ENCODE results near the gene GINS2. TPM values are rescaled to one million over a fixed set of nuclear protein-coding genes. Genes with fewer than 3 reads are reported as not detected.

Gene GINS2
- total RNA-seq, 2 experiments from 2014 or later = 74.3 to 142 TPM

DNA sequence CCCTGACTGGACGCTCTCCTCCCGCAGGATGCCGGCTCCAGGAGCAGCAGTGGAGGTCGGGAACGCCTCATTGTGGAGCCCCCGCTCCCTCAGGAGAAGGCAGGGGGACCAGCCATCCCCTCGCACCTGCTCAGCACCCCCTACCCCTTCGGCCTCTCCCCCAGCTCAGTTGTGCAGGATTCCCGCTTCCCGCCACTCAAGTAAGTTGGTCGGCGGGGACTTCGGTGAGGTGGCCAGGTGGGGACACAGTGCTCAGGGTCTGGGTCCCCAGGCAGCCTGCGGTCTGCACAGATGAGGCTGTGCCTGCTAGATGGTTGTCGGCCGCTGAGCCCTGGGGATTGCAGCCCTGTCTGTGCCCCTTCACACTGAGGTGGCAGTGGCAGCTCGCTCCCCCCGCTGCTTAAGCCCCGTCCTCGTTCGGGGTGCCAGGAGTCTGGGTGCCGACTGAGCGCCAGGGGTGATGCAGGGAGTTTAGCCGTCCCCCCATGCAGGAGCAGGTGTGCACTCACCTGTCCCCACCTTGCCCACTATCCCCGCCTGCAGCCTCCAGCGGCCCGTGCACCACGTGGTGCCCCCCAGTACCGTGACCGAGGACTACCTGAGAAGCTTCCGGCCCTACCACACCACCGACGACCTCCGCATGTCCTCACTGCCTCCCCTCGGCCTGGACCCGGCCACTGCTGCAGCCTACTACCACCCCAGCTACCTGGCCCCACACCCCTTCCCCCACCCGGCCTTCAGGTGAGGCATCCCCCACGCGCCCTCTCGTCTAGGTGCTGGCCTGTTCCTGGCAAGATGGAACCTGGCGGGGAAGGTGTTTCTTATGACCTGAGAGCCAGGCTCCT is 34.3 kb downstream of the GINS2 start:
- no TSS peak for BruUV-seq (replicated peaks)
- CTCF ChIA-PET (ENCODE audit: unreplicated experiment) = no interaction called here
- TF ChIP-seq EZH2phosphoT487 (IDR thresholded peaks at IDR 0.05; ENCODE audit: borderline replicate concordance, low read depth, low read length) = no peak
- TF ChIP-seq, protein P1, sequence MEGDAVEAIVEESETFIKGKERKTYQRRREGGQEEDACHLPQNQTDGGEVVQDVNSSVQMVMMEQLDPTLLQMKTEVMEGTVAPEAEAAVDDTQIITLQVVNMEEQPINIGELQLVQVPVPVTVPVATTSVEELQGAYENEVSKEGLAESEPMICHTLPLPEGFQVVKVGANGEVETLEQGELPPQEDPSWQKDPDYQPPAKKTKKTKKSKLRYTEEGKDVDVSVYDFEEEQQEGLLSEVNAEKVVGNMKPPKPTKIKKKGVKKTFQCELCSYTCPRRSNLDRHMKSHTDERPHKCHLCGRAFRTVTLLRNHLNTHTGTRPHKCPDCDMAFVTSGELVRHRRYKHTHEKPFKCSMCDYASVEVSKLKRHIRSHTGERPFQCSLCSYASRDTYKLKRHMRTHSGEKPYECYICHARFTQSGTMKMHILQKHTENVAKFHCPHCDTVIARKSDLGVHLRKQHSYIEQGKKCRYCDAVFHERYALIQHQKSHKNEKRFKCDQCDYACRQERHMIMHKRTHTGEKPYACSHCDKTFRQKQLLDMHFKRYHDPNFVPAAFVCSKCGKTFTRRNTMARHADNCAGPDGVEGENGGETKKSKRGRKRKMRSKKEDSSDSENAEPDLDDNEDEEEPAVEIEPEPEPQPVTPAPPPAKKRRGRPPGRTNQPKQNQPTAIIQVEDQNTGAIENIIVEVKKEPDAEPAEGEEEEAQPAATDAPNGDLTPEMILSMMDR (conservative IDR thresholded peaks at IDR 0.05; ENCODE audit: low read length) = no peak
- intact Hi-C loops (cut with micrococcal nuclease; ENCODE audit: unreplicated experiment) = no loop called here
- POLR2A ChIA-PET = no interaction called here
- peaks cover 11% of the 10 kb centered on the region for H3K4me1 ChIP-seq (ENCODE audit: insufficient read depth, low read length, poor library complexity, severe bottlenecking)
- no peak for DNase-seq (ENCODE audit: low spot score)
- H3K9me2 ChIP-seq (ENCODE audit: insufficient read depth, low read length) = no peaks in the 10 kb centered on the region
- no peaks in the 10 kb centered on the region for H3K79me2 ChIP-seq (ENCODE audit: insufficient read depth, low read depth, low read length)
- H3K36me3 ChIP-seq (ENCODE audit: insufficient read depth, low read length) = peaks cover 92% of the 10 kb centered on the region
- H3K4me3 ChIP-seq (ENCODE audit: low read depth, low read length, poor library complexity, severe bottlenecking) = no peak overlapping the region
- no peak overlapping the region for H3K4me2 ChIP-seq (ENCODE audit: low read length)
- H2AFZ ChIP-seq (ENCODE audit: low read length) = no peak overlapping the region
- no peaks in the 10 kb centered on the region for H3K9me3 ChIP-seq (ENCODE audit: low read length)
- no peak overlapping the region for H3K27ac ChIP-seq (ENCODE audit: low read depth, low read length, poor library complexity, severe bottlenecking)
- H4K20me1 ChIP-seq (ENCODE audit: insufficient read depth, low read length) = no peaks in the 10 kb centered on the region

DNA sequence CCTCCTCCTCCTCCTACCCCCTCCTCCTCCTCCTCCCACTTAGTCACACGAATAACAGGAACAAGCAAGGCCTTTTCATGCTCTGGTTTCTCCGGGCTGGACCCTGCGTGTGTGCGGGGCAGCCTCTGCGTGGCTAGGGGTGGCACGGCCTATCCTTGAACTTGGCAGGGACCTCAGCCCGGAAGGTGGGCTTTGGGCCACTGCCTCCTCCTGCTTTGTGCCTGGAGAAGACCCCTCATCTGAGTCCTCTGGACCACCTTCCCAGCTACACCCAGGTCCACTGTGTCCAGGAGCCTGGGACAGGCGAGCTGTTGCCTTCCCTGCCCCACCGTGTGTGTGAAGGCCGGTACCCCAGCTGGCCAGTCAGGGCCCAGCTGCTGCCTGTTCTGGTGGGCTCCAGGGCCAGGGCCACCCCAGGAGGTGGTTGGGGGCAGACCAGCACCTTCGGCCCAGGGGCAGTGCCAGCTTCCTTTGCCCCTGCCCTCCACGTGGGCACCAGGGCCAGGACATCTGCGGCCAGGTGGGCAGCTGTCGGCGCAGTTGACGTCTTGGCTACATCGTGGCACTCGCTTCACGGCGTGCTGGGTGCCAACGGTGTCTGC is 35.4 kb downstream of the GINS2 start:
- no peaks in the 10 kb centered on the region for H3K79me2 ChIP-seq (ENCODE audit: insufficient read depth, low read depth, low read length)
- ChIA-PET CTCF (ENCODE audit: unreplicated experiment) (no interaction called here), POLR2A (no interaction called here)
- no peak overlapping the region for H2AFZ ChIP-seq (ENCODE audit: low read length)
- H4K20me1 ChIP-seq (ENCODE audit: insufficient read depth, low read length) = no peaks in the 10 kb centered on the region
- TF ChIP-seq EZH2phosphoT487 (IDR thresholded peaks at IDR 0.05; ENCODE audit: borderline replicate concordance, low read depth, low read length) = no peak
- TF ChIP-seq, protein P1 (conservative IDR thresholded peaks at IDR 0.05; ENCODE audit: low read length) = no peak
- H3K27ac ChIP-seq (ENCODE audit: low read depth, low read length, poor library complexity, severe bottlenecking) = no peak overlapping the region
- no peak for DNase-seq (ENCODE audit: low spot score)
- H3K9me2 ChIP-seq (ENCODE audit: insufficient read depth, low read length) = no peaks in the 10 kb centered on the region
- H3K9me3 ChIP-seq (ENCODE audit: low read length) = no peaks in the 10 kb centered on the region
- no TSS peak for BruUV-seq (replicated peaks)
- H3K4me1 ChIP-seq (ENCODE audit: insufficient read depth, low read length, poor library complexity, severe bottlenecking) = peaks cover 12% of the 10 kb centered on the region
- H3K36me3 ChIP-seq (ENCODE audit: insufficient read depth, low read length) = peaks cover 87% of the 10 kb centered on the region
- no peak overlapping the region for H3K4me2 ChIP-seq (ENCODE audit: low read length)
- intact Hi-C loops (cut with micrococcal nuclease; ENCODE audit: unreplicated experiment) = no loop called here
- no peak overlapping the region for H3K4me3 ChIP-seq (ENCODE audit: low read depth, low read length, poor library complexity, severe bottlenecking)

Measured in OCI-LY7 (cell line).